Measurements from ENCODE around the gene PRDM16. TPM values are rescaled to one million over a fixed set of nuclear protein-coding genes. Genes with fewer than 3 reads are reported as not detected.

Gene PRDM16
- total and polyA plus RNA-seq, 4 donors, result 0.05 to 0.67 (median 0.19) TPM

DNA sequence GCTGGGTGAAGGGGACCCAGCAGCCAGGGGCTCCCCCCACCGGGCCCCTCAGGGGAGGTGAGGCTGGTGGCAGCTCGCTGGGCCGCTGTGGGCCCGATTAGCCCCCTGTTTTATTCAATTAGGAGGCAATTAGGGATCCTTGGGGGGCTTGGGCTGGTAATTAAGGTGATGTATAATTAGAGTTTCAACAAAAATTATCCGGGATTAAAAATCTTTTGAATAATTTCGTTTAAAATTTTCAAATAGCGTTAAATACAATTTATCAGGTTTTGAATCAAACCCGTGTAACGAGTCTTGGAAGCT, 4.1 kb downstream of the PRDM16 start:
- no peaks in the 10 kb centered on the region for H3K36me3 ChIP-seq (ENCODE audit: control insufficient read depth in 4 of 4, insufficient read depth in 3 of 4, low read depth in 1 of 4, low read length in 3 of 4)
- DNase-seq (ENCODE audit: low spot score), result no peak
- H3K27ac ChIP-seq (ENCODE audit: low read depth in 1 of 2, low read length in 2 of 2), result no peak overlapping the region
- no peaks in the 10 kb centered on the region for H3K9me3 ChIP-seq (ENCODE audit: control insufficient read depth in 4 of 4, low read length in 3 of 4)
- H3K9ac ChIP-seq (ENCODE audit: low read depth in 1 of 2, low read length in 2 of 2), result no peak overlapping the region
- H3K4me1 ChIP-seq (ENCODE audit: control insufficient read depth in 4 of 4, insufficient read depth in 4 of 4, low read length in 3 of 4), result peaks cover 5 to 21% (median 13%) of the 10 kb centered on the region in 4 donors
- no peak for TF ChIP-seq TAF1 (conservative IDR thresholded peaks at IDR 0.05)
- no peak for TF ChIP-seq SP1 (IDR thresholded peaks at IDR 0.05)
- no peak for TF ChIP-seq HNF4G (IDR thresholded peaks at IDR 0.05)
- WGBS, result 22% methylated on average over 9 of the region's 9 CpGs
- H3K4me3 ChIP-seq (ENCODE audit: low read depth in 1 of 3, low read length in 3 of 3), result no peak overlapping the region
- peaks cover 0 to 31% (median 3%) of the 10 kb centered on the region in 4 donors for H3K27me3 ChIP-seq (ENCODE audit: control insufficient read depth in 4 of 4, insufficient read depth in 4 of 4, low read length in 3 of 4)

DNA sequence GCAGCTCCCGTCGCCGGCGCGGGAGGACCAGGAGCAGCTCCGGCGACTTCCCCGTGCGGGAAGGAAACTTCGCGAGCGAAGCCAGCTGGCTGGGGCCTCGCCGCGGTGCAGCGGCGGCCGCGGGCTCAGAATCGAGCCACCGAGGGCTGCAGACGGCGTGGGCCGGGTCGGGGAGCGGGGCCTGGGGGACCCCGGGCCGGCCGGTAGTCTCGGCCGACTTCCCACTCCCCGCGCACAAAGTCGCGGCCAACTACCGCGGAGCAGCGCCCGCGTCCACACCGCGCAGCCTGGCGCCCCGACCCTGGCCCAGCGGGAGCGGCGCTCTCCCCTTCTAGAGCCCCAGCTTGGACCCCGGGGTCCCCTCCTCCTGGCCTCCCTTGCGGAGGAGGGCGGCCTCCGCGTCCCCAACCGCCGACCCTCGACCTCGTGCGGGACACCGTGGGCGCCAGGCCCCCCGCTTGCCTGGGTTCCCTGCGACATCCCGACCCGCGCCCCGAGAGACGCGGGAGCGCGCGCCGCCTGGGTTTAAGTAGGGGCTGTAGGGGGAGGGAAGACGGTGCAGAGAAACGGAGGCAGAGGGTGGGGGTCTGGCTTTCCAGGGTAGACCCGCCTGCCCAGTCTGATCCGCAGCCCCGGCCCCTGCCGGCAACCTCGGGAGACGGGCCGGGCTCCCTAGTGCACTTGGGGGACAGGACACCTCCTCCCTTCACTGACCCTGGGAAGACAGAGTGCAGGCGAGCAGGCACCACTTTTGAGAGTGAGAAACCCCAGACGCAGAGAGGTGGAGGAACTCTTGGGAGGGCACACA, 4.7 kb downstream of the PRDM16 start:
- H3K4me3 ChIP-seq (ENCODE audit: low read depth in 1 of 3, low read length in 3 of 3), result no peak overlapping the region
- DNase-seq (ENCODE audit: low spot score), result no peak
- H3K4me1 ChIP-seq (ENCODE audit: control insufficient read depth in 4 of 4, insufficient read depth in 4 of 4, low read length in 3 of 4), result peaks cover 5 to 17% (median 9%) of the 10 kb centered on the region in 4 donors

DNA sequence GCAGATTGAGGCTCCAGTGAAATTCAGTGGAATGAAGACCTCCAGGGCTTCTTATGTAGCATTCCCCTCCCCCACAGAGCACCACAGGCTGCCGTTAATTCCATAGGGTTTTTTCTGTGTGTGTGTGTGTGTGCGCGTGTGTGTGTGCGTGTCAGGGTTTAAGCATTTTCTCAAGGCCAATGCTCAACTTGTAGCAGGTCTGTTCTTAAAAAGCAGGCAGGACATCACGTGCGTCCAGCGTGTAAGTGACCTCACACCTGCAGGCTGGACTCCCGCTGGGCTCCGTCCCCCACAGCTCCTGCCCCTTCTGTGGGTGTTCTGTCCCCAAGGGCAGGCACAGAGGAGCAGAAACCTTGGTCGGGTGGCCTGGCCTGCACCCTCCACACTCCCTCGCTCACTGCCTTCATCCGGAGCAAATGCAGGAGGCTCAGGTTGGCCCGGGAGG, 5.3 kb downstream of the PRDM16 start:
- H3K27ac ChIP-seq (ENCODE audit: low read depth in 1 of 2, low read length in 2 of 2), result no peak overlapping the region
- H3K27me3 ChIP-seq (ENCODE audit: control insufficient read depth in 4 of 4, insufficient read depth in 4 of 4, low read length in 3 of 4), result peaks cover 0 to 31% (median 3%) of the 10 kb centered on the region in 4 donors
- peaks cover 3 to 14% (median 7%) of the 10 kb centered on the region in 4 donors for H3K4me1 ChIP-seq (ENCODE audit: control insufficient read depth in 4 of 4, insufficient read depth in 4 of 4, low read length in 3 of 4)
- no peak for DNase-seq (ENCODE audit: low spot score)
- TF ChIP-seq TAF1 (conservative IDR thresholded peaks at IDR 0.05) (no peak), FOXA1 (IDR thresholded peaks at IDR 0.05) (no peak), FOXA2 (IDR thresholded peaks at IDR 0.05) (no peak), HNF4A (conservative IDR thresholded peaks at IDR 0.05) (no peak), RXRA (IDR thresholded peaks at IDR 0.05) (no peak), HNF4G (IDR thresholded peaks at IDR 0.05) (no peak), YY1 (IDR thresholded peaks at IDR 0.05) (no peak)
- TF ChIP-seq, protein P1, sequence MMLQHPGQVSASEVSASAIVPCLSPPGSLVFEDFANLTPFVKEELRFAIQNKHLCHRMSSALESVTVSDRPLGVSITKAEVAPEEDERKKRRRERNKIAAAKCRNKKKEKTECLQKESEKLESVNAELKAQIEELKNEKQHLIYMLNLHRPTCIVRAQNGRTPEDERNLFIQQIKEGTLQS (IDR thresholded peaks at IDR 0.05), result no peak
- TF ChIP-seq, protein P2, sequence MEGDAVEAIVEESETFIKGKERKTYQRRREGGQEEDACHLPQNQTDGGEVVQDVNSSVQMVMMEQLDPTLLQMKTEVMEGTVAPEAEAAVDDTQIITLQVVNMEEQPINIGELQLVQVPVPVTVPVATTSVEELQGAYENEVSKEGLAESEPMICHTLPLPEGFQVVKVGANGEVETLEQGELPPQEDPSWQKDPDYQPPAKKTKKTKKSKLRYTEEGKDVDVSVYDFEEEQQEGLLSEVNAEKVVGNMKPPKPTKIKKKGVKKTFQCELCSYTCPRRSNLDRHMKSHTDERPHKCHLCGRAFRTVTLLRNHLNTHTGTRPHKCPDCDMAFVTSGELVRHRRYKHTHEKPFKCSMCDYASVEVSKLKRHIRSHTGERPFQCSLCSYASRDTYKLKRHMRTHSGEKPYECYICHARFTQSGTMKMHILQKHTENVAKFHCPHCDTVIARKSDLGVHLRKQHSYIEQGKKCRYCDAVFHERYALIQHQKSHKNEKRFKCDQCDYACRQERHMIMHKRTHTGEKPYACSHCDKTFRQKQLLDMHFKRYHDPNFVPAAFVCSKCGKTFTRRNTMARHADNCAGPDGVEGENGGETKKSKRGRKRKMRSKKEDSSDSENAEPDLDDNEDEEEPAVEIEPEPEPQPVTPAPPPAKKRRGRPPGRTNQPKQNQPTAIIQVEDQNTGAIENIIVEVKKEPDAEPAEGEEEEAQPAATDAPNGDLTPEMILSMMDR (IDR thresholded peaks at IDR 0.05; ENCODE audit: low read depth, low read length, missing input control), result no peak
- TF ChIP-seq, protein P3, sequence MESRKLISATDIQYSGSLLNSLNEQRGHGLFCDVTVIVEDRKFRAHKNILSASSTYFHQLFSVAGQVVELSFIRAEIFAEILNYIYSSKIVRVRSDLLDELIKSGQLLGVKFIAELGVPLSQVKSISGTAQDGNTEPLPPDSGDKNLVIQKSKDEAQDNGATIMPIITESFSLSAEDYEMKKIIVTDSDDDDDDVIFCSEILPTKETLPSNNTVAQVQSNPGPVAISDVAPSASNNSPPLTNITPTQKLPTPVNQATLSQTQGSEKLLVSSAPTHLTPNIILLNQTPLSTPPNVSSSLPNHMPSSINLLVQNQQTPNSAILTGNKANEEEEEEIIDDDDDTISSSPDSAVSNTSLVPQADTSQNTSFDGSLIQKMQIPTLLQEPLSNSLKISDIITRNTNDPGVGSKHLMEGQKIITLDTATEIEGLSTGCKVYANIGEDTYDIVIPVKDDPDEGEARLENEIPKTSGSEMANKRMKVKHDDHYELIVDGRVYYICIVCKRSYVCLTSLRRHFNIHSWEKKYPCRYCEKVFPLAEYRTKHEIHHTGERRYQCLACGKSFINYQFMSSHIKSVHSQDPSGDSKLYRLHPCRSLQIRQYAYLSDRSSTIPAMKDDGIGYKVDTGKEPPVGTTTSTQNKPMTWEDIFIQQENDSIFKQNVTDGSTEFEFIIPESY (IDR thresholded peaks at IDR 0.05), result no peak
- no peak overlapping the region for H3K9ac ChIP-seq (ENCODE audit: low read depth in 1 of 2, low read length in 2 of 2)
- no peak overlapping the region for H3K4me3 ChIP-seq (ENCODE audit: low read depth in 1 of 3, low read length in 3 of 3)
- no peaks in the 10 kb centered on the region for H3K36me3 ChIP-seq (ENCODE audit: control insufficient read depth in 4 of 4, insufficient read depth in 3 of 4, low read depth in 1 of 4, low read length in 3 of 4)
- WGBS, result 72% methylated on average over 13 of the region's 13 CpGs
- H3K9me3 ChIP-seq (ENCODE audit: control insufficient read depth in 4 of 4, low read length in 3 of 4), result no peaks in the 10 kb centered on the region

More for the DNA sequence above, 4.7 kb downstream of the PRDM16 start:
- TF ChIP-seq JUND (IDR thresholded peaks at IDR 0.05), result no peak
- TF ChIP-seq, protein P2 (IDR thresholded peaks at IDR 0.05; ENCODE audit: low read depth, low read length, missing input control), result no peak
- TF ChIP-seq, protein P4, sequence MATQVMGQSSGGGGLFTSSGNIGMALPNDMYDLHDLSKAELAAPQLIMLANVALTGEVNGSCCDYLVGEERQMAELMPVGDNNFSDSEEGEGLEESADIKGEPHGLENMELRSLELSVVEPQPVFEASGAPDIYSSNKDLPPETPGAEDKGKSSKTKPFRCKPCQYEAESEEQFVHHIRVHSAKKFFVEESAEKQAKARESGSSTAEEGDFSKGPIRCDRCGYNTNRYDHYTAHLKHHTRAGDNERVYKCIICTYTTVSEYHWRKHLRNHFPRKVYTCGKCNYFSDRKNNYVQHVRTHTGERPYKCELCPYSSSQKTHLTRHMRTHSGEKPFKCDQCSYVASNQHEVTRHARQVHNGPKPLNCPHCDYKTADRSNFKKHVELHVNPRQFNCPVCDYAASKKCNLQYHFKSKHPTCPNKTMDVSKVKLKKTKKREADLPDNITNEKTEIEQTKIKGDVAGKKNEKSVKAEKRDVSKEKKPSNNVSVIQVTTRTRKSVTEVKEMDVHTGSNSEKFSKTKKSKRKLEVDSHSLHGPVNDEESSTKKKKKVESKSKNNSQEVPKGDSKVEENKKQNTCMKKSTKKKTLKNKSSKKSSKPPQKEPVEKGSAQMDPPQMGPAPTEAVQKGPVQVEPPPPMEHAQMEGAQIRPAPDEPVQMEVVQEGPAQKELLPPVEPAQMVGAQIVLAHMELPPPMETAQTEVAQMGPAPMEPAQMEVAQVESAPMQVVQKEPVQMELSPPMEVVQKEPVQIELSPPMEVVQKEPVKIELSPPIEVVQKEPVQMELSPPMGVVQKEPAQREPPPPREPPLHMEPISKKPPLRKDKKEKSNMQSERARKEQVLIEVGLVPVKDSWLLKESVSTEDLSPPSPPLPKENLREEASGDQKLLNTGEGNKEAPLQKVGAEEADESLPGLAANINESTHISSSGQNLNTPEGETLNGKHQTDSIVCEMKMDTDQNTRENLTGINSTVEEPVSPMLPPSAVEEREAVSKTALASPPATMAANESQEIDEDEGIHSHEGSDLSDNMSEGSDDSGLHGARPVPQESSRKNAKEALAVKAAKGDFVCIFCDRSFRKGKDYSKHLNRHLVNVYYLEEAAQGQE (IDR thresholded peaks at IDR 0.05), result no peak
- no peak for TF ChIP-seq TAF1 (conservative IDR thresholded peaks at IDR 0.05)
- TF ChIP-seq GABPA (IDR thresholded peaks at IDR 0.05 in 1 of 2, conservative IDR thresholded peaks at IDR 0.05 in 1 of 2), result no peak
- H3K36me3 ChIP-seq (ENCODE audit: control insufficient read depth in 4 of 4, insufficient read depth in 3 of 4, low read depth in 1 of 4, low read length in 3 of 4), result no peaks in the 10 kb centered on the region
- no peak overlapping the region for H3K9ac ChIP-seq (ENCODE audit: low read depth in 1 of 2, low read length in 2 of 2)
- WGBS, result 20% methylated on average over 82 of the region's 82 CpGs
- H3K27me3 ChIP-seq (ENCODE audit: control insufficient read depth in 4 of 4, insufficient read depth in 4 of 4, low read length in 3 of 4), result peaks cover 0 to 31% (median 3%) of the 10 kb centered on the region in 4 donors
- no peaks in the 10 kb centered on the region for H3K9me3 ChIP-seq (ENCODE audit: control insufficient read depth in 4 of 4, low read length in 3 of 4)
- no peak overlapping the region for H3K27ac ChIP-seq (ENCODE audit: low read depth in 1 of 2, low read length in 2 of 2)
